AG10803 (cell line): ENCODE results near the gene COG7.

Experiments
- DNase-seq: peaks from one replicate; pipeline ENCODE4 v3.0.0; 2010; ENCODE audit warnings: low read depth
- H3K4me3 ChIP-seq: 2 replicates; pipeline ENCODE4 v1.5.1; 2011; ENCODE audit warnings: mild to moderate bottlenecking, low read length, control low read depth
- TF ChIP-seq, protein P1 (sequence below): conservative IDR thresholded peaks from 2 replicates; pipeline ENCODE4 v1.5.1; 2011; ENCODE audit warnings: mild to moderate bottlenecking, low read length, control low read depth, inconsistent platforms

Gene COG7

DNA sequence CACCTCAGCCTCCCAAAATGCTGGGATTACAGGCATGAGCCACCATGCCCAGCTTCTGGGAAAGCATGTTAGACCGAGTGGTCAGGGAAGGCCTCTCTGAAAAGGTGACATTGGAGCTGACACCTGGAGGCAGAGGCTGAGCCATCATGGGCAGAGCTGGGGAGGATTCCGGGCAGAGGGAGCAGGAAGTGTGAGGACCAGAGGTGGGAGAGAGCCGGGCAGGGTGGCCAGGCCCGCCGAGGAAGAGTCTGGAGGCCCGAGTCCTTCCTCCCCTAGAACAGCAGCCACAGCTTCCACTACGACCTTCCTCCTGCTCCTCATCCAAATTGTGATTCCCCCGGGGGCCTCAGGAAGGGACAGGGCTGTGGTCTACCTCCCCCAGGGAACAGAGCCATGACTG, 74.7 kb downstream of the COG7 start:
- TF ChIP-seq, protein P1, sequence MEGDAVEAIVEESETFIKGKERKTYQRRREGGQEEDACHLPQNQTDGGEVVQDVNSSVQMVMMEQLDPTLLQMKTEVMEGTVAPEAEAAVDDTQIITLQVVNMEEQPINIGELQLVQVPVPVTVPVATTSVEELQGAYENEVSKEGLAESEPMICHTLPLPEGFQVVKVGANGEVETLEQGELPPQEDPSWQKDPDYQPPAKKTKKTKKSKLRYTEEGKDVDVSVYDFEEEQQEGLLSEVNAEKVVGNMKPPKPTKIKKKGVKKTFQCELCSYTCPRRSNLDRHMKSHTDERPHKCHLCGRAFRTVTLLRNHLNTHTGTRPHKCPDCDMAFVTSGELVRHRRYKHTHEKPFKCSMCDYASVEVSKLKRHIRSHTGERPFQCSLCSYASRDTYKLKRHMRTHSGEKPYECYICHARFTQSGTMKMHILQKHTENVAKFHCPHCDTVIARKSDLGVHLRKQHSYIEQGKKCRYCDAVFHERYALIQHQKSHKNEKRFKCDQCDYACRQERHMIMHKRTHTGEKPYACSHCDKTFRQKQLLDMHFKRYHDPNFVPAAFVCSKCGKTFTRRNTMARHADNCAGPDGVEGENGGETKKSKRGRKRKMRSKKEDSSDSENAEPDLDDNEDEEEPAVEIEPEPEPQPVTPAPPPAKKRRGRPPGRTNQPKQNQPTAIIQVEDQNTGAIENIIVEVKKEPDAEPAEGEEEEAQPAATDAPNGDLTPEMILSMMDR, result no peak
- no peak overlapping the region for H3K4me3 ChIP-seq
- no peak for DNase-seq

DNA sequence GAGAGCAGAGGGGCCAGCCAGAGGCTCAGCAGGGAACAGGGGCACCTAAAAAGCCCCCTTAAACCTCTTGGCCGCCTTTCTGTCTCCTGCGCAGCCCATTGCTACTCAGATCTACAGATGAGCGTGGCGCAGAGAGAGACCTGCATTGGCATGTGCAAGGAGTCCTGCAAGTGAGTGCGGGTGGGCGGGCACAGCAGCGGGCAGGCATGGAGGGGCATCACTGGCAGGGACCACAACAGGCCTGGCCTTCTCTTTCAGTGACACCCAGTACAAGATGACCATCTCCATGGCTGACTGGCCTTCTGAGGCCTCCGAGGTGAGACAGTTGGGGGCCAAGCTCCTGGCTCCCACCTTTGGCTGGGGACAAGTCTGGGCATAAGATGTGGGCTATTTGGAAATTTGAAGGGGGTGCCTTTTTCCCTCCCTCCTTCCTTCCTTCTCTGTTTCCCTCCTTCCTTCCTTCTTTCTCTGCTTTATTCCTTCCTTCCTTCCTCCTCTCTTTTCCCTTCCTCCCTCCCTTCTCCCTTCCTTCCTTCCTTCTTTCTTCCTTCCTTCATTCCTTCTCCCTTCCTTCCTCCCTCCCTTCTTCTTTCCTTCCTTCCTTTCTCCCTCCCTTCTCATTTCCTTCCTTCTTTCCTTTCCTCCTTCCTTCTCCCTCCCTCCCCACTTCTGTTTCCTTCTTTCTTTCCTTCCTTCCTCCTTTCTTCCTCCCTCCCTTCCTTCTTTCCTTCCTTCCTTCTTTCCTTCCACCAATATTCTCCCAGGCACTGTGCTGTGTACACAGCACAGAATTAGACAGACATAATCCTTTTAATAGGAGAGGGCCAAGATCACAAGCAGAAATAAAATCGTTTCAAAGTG, 75.7 kb downstream of the COG7 start:
- no peak for DNase-seq
- H3K4me3 ChIP-seq, result no peak overlapping the region
- TF ChIP-seq, protein P1, result no peak

DNA sequence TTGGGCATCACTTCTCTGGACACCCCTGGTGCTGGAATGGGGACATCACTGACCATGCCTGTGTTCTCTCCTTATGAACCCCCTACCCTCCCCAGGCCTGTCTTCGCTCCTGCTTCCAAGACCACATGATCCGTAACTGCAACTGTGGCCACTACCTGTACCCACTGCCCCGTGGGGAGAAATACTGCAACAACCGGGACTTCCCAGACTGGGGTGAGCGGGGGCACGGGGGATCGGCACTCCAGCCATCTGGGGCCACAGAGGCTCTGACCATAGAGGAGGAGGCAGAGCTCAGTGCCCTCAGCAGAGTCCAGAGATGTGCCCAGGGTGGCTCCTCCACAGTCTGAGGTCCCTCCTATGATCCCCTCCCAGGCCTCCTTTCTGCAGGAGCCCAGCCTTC, 77.3 kb downstream of the COG7 start:
- no peak overlapping the region for H3K4me3 ChIP-seq
- DNase-seq, result no peak
- TF ChIP-seq, protein P1, result no peak

DNA sequence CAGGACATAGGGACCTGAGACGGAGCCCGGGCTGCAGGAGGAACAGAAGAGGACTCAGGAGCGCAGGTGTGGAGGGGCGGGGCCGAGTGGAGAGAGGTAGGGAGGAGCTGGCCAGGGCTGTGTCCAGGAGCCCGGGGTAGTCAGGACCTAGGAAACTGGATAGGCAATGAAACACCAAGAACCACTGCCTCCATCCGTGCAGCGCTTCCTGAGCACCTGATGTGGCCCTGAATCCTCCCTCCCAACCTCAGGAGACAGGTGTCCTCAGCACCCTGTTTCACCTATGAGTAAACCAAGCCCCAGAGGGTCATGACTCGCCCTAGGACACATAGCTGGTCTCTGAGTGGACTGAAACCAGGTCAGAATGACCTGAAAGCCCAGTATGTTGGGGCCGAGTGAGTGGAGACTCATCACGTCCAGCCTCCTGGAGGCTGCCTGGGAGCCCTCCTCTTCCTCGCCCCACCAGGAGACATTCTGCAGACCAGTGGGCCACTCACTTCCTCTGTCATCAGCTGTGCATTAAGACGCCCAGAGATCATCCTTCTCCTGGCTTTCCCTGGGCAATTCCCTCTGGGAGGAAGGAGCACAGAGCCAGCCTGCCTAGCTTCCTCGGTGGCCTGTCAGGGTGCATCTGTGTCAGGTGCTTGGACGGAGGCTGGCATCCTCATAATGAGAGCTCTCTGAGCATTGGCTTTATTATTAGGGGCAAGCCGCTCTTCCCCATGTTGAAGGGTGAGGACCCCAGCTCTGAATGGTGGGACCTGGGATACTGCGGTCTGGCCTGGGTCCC, 78.1 kb downstream of the COG7 start:
- H3K4me3 ChIP-seq, result no peak overlapping the region
- TF ChIP-seq, protein P1, result no peak
- DNase-seq, result no peak

DNA sequence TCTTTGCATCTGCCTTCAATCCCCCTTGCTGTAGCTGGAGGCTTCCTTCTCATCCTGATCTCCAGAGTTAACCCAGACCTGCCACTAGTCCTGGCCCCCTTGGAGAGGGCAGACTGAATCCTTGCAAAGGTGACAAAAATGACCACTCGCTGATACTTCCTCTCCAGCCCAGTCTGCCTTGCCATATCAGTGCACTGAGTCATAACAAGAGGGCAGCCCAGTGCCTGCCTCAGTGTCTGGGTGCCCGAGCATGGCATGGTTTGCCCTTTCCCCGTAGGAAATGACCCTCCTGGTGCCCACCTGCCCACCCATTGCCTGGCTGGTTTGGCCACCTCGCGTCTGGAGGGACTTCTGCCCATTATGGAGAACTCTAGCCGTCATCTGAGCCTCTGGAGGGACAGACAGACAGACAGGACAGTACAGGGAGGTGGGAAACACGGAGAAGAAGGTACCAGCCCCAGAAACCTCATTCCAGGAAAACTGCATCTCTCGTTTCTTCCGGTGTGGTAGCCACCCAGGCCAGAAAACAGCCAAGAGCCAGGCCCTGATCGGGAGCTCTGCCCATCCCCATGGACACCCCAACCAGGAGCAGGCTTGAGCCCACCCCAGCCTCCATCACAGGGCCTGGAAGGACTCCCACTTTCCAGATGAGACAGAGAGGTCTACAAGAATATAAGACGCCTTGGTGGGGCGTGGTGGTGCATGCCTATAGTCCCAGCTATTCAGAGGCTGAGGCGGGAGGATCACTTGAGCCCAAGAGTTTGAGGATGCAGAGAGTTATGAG, 79.4 kb downstream of the COG7 start:
- H3K4me3 ChIP-seq, result no peak overlapping the region
- TF ChIP-seq, protein P1, result no peak
- no peak for DNase-seq

DNA sequence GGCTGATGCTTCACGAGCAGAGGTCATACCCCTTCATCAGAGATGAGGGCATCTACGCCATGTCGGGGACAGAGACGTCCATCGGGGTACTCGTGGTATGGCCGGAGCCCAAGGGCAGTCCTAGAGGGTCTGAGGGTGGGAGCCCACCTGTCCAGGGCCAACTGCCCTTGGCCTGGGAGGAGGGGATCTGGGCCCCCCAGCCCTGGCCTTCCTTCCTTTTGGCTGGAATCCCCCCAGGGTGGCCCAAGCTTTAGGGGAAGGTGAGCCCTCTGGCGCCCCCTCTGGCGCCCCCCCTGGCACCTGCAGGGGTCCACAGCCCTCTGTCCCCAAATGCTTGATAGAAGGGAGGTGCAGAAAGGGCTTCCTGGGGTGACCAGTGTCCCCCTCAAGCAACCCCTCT, 81.6 kb downstream of the COG7 start:
- TF ChIP-seq, protein P1, result no peak

More for the DNA sequence above, 81.6 kb downstream of the COG7 start:
- DNase-seq, result no peak
- no peak overlapping the region for H3K4me3 ChIP-seq
